ENCODE results near the gene SLC9A3.
"Not testable (repeated sequence)": the region's sequence is repeated elsewhere in the genome, so short reads cannot be mapped to it uniquely, and the experiment has no call there.

SLC9A3 gene

GRCh38 chr5:525916-526315 is 1.7 kb upstream of the SLC9A3 start:
- DNase-seq (ENCODE audit: low read depth) = no peak

GRCh38 chr5:524973-525761 is 918 bp upstream of the SLC9A3 start:
- no peak for DNase-seq (ENCODE audit: low read depth)

GRCh38 chr5:523441-524222 is 617 bp downstream of the SLC9A3 start:
- DNase-seq (ENCODE audit: low read depth) = no peak

GRCh38 chr5:522899-523440 is 1.3 kb downstream of the SLC9A3 start:
- no peak for DNase-seq (ENCODE audit: low read depth)

GRCh38 chr5:522116-522515 is 2.1 kb downstream of the SLC9A3 start:
- no peak for DNase-seq (ENCODE audit: low read depth)

- DNase-seq (ENCODE audit: low read depth) = no peak
These were observed 2.6 kb downstream of the SLC9A3 start for GRCh38 chr5:521680-522079.

- no peak for DNase-seq (ENCODE audit: low read depth)
These were observed 3.4 kb downstream of the SLC9A3 start for GRCh38 chr5:520850-521226.

- DNase-seq (ENCODE audit: low read depth) = no peak
These were observed 3.9 kb downstream of the SLC9A3 start for GRCh38 chr5:520196-520849.

- no peak for DNase-seq (ENCODE audit: low read depth)
These were observed 5.5 kb downstream of the SLC9A3 start for GRCh38 chr5:518721-519120.

GRCh38 chr5:517535-518100 is 6.6 kb downstream of the SLC9A3 start:
- DNase-seq (ENCODE audit: low read depth) = no peak

- no peak for DNase-seq (ENCODE audit: low read depth)
These were observed 7.3 kb downstream of the SLC9A3 start for GRCh38 chr5:516980-517379.

- DNase-seq (ENCODE audit: low read depth) = no peak
These were observed 7.8 kb downstream of the SLC9A3 start for GRCh38 chr5:516338-516925.

- no peak for DNase-seq (ENCODE audit: low read depth)
These were observed 8.9 kb downstream of the SLC9A3 start for GRCh38 chr5:515273-515836.

GRCh38 chr5:514673-515072 is 9.6 kb downstream of the SLC9A3 start:
- DNase-seq (ENCODE audit: low read depth) = no peak

GRCh38 chr5:514101-514485 is 10.2 kb downstream of the SLC9A3 start:
- DNase-seq (ENCODE audit: low read depth) = no peak

- no peak for DNase-seq (ENCODE audit: low read depth)
These were observed 10.8 kb downstream of the SLC9A3 start for GRCh38 chr5:513216-514100.

- no peak for DNase-seq (ENCODE audit: low read depth)
These were observed 12.8 kb downstream of the SLC9A3 start for GRCh38 chr5:511476-511875.

GRCh38 chr5:510521-510920 is 13.7 kb downstream of the SLC9A3 start:
- no peak for DNase-seq (ENCODE audit: low read depth)

- DNase-seq (ENCODE audit: low read depth) = no peak
These were observed 14.6 kb downstream of the SLC9A3 start for GRCh38 chr5:509611-510185.

- not testable (repeated sequence) for DNase-seq (ENCODE audit: low read depth)
These were observed 16.2 kb downstream of the SLC9A3 start for GRCh38 chr5:507986-508575.
